GM19238 (cell line): ENCODE data around the gene HRAS.
A peak's percentile ranks its signal among the peaks of the same experiment; 100 is the strongest.

Experiments
- DNase-seq: peaks from one replicate; pipeline ENCODE4 v3.0.0; 2011; ENCODE audit warnings: low spot score; ENCODE audit not compliant: insufficient read length

The HRAS gene

DNA sequence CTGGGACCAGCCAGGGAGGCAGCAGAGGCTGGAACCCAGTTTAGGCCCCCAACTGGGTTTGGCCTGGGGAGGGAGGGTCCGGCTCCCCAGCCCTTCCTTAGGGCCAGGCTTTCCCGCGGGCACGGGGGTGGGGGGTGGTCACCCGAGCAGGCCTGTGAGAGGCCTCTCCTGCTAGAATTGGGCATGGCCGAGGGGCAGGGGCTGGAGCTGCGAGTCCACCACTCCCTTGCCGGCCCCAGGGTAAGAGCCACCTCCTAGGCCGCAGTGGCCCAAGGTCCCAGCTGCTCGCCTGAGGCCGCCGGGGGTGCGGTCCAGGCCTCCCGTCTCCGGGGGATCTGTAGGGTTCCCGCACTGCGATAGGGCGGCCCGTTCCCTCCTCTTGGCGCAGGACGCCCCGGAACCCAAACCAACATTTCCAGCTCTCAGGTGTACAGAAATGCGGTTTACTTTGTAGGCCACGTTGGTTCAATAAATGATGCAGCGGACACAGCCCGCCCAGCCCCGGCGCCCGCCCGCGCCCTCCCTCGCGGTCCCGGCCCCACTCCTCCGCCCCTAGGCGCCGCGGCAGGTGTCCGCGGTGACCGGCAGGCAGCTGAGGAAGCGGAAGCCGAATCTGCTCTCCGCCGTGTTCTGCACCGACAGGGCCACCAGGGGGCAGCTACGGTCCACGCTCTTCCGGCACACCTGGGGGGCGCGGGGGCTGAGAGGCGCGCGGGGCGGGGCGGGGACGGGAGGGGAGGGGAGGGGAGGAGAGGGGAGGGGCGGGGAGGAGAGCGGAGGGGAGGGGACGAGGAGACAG lies 19.3 kb upstream of the HRAS start:
- peak; percentile 85 for DNase-seq

DNA sequence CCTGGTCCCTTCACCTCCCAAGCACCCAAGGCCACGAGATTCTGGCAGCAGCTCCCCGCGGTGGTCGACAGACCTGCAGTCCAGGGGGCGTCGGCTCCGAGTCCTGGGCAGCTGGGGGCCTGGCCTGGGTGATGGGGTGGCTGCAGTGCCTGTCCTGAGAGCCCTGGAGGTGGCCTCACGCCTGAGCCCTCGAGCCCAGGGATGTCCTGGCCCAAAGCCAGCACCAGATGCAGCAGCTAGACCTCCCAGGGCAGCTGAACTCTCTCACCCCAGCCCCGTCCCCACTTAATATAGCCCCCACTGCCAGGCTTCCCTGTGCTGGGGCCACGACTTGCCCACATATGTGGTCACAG lies 18.6 kb upstream of the HRAS start:
- no peak for DNase-seq

DNA sequence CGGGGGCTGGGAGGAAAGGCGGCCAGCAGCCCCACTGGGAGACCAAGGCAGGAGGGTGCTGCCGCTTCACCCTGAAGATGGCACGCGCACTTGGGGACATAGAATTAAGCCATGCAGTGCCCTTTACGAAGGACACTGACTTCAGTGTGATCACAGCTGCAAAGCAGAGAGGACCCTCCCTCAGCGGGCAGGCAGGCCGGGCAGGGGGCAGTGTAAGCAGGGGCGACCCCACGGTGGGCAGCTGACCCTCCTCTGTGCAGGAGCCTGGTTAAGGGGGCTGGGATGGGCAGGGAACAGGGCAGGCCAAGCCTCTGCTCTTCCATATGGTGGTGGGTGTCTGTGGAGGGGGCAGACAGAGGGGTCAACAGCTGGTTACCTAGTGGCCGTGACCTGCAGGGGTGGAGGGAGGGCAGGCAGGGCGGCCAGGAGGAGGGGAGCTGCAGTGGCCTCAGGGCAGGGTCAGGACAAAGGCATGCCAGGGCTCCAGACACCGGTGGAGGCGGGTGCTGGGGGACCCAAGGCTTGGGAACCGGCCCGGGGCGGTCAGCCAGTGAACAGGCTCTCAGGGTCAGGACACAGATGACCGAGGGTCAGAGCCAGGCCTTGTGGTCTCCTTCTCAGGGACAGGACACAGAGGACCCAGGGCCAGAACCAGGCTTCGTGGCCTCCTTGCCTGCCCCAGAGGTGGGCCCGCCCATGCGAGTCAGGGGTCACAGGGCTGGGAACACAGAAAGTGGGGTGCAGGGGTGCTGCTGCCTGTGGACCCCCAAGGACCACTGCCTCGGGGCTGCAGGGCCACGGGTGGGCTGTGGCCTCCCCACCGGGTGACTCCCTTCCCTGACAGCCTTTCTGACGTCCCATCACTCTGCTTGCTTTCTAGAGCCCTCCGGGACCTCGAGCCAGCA lies 18.0 kb upstream of the HRAS start:
- no peak for DNase-seq

DNA sequence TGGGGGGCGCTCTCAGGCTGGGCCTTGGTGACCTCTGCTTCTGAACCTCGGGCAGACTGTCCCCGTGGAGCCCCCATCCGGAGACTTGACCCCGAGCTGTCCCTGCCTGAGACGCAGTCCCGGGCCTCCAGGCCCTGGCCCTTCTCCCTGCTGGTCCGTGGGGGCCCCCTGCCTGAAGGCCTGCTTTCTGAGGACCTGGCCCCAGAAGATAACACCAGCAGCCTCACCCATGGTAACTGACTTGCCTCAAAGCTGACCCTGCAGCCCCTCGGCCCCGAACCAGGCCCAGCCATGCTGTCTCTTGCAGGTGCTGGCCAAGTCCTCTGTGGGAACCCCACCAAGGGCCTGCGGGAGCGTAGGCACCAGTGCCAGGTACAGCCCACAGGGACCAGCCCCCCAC lies 16.2 kb upstream of the HRAS start:
- DNase-seq, result no peak

DNA sequence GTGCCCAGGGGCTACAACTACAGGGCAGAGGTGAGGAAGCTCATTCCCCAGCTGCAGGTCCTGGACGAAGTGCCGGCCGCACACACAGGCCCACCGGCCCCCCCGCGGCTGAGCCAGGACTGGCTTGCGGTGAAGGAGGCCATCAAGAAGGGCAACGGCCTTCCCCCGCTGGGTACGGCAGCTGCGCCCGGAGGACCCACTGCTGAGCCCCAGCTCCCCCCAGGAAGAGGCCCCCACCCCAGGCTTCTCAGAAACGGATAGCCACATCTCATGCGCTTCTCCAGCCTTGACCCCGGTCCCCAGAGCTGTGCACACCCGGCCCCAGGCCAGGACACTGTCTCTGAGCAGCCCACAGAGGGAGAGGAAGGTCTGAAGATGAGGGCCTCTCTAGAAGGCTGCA lies 15.8 kb upstream of the HRAS start:
- DNase-seq, result no peak

DNA sequence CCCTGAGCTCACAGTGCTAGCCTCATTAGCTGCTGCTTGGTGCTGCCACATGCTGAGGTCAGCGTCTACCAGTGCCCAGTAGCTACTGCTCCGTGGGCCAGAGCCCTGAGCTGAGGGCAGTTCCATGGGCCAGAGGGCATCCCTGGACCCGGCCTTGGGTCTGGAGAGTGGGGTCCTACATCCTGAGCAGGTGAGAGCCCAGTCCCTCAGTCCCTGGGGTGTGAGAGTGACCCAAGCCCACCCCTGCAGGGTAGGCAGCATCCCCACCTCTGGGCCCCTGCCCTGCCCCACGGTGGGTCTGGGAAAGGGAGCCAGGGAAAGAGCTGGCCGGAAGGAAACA lies 15.3 kb upstream of the HRAS start:
- DNase-seq, result no peak

DNA sequence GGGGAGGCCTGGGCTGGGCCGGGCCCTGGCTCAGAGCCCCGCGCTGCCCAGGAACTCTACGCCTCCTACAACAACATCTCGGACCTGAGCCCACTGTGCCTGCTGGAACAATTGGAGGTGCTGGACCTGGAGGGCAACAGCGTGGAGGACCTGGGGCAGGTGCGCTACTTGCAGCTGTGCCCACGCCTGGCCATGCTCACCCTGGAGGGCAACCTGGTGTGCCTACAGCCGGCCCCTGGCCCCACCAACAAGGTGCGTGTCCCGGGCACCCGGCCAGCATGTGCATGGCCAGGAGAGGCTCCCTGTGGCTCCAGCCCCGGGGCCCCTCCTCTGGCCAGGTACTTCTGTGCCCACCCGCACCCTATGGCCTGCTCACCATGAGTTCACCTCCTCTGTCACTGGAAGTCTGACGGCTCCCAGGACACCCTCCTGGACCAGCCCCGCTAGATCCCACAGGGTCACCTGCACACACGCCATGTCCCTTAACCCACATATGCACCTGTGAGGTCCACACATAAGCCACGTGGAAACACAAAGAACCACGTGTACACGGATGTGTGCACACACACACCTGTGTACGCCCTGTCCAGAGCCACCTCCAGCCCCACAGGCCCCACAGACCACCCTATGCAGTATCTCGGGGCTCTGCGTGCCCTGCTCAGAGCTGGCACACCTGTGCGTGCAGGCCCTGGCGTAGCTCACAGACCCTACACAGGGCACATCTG lies 14.8 kb upstream of the HRAS start:
- DNase-seq, result no peak

DNA sequence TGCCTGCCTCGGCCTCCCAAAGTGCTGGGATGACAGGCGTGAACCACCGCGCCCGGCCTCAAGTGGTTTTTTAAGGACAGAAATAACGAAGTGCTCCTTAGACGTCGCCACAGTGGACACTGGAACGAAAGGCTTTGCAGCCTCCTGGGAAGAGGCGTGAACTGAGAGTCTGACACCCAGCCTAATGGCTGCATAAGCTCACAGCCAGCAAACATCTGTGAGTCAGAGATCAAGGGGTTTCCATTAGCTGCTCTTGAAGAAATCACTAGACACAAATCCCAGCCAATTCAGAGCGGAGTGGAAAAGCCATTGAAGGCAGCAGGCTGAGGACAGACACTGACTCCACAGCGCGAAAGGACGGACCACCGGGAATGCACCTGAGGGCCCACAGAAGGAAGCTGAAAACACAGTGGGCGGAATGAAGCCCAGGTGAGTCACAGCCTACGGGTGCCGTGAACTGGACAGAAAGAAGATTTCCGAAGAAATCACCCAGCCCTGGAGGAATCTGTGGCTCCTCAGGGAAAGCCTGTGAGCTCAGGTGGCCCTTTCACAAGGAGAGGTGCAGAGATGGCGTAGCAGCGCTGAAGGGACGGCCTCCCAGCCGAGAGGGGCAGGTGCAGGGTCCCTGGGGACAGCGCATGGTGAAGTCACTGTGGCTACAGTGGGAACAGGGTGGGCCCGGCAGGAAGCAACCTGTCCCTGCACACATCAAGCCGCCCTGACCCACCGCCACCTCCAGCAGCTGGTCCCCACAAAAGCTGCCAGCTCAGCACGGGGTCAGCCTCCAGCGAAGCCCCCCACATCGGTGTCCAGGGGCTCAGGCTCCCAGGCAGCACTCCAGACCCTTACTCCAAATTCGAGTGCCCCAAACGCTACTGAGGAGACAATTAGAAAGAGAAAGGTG lies 13.6 kb upstream of the HRAS start:
- no peak for DNase-seq

DNA sequence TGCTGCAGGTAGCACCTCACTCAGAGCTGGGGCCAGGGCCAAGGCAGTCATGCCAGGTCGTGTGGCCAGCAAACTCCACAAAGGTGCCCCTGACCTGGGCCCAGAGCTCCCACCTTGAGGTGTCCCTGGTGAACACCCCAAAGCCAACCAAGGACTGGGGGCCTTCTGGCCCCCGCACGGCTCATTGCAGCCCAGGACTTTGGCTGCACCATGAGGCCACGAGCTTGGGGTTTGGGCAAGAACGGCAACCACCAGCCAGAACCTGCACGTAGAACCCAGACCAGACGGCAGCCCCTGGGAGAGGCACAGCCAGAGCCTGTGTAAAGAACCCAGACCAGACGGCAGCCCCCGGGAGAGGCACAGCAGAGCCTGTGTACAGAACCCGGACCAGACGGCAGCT lies 9.8 kb upstream of the HRAS start:
- no peak for DNase-seq

DNA sequence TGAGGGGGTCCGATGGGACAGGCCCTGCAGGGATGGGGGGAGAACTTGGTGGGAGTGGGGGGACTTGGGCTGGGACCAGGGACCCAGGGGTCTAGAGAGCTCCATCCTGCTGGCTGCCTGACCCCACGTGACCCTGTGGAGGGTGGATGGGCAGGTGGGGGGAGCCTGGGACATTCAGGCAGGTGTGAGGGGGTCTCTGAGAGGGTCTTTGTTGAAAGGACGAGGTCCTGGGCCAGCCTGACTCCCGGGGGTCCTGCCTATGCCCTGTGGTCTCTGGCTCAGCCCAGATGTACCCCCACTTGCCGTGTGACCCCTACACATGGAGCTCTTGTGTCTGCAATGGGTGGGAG lies 9.4 kb upstream of the HRAS start:
- no peak for DNase-seq

DNA sequence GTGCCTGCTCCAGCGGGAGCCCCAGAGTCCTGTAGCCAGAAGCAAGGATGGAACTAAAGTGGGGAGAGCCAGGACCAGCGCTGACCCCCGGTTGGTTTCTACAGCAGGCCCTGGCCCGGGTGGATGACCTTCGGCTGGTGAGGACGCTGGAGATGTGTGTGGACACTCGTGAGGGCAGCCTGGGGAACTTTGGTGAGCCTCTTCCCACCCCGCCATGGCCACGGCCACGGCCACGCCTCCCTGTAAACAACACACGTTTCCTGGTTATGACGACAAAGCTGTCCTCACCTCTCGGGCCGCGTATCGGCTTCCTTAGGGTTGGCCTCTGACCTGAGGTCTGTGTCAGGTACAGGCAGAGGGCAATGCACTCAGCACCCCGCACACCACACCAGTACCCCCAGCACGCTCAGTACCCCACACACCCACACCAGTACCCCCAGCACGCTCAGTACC lies 6.1 kb upstream of the HRAS start:
- DNase-seq, result no peak

DNA sequence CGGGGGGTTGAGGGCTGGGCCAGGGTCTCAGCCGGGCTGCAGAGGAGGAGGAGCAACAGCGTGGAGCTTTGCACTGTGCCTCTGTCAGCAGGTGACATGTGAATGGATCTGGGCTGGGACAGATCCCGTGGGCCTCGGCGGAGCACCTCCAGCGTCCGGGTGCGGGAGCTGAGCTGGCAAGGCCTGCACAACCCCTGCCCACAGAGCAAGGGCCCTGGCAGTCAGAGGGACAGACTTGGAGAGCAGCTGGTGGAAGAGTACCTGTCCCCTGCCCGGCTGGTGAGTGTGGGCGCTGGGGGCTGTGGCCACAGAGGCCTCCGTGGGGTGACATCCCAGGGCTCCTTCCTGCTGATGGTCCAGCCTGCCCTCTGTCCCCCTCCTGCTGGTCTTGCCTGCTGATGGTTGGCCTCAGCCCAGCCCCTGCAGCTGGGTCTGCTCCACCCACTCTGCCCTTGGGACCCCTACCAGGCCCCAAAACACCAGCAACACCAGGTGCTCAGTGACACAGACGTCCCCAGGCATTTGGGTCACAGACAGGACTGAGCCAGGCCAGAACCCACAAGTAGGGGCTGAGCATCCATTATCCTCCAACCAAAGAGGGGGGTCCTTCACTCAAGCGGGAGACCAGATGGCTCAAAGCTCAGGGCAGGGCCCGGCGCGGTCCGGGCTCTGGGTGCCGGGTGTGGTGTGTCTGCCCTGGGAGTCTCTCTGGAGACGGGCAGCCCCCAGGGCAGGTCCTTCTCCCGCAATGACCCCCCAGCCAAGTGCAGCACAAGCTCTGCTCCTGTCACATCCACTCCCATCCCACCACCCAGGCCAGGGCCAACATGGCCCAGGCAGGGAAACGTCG lies 5.4 kb upstream of the HRAS start:
- no peak for DNase-seq

DNA sequence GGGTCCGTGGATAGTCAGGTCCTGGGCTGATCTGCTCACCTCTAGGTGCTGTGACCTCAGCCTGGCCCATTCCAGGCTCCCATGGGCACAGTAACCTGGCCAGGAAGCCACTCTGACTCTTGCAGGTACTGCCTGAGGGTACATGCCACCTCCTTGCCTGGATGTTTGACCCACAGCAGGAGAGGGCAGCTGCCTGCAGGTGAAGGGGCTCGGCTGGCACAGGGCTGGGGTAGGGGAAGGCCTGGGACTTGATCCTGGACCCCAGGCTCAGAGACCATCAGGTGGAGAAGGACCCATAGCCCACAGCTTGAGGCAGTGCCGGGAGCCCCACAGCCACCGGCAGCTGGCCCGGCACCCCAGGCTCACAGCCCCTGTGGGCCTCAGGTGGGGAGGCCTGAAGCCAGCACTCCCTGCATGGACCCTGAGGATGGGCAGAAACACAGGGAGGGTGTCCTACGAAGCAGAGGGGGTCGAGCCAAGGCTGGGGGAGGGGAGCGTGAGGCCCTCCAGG lies 4.7 kb upstream of the HRAS start:
- no peak for DNase-seq

DNA sequence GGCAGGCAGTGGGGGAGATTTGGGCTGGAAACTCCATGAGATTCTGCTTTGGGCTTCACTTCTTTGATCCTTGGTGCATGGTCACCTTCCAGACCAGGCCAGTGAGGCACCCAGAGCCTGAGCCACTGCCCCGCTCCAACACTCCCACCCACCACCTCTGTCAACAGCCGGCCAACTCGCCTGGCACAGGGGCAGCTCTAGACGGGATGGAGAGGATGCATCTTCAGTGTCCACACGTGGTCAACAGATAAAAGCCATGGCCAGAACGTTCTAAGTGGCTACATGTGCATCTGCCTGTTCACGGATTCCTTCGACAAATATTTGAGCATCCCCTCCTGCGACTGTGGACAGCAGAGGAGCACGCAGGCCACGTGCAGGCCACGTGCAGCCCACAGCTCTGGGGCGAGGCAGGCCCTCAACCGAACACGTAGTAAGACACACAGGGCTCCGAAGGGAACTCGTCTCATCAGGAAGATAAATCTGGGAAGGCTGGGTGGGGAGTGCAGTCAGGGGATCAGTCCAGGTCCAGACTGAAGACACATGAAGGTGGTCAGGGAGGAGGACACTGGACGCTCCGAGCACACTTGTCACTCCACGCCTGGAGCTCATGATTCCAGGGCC lies 3.2 kb upstream of the HRAS start:
- no peak for DNase-seq

DNA sequence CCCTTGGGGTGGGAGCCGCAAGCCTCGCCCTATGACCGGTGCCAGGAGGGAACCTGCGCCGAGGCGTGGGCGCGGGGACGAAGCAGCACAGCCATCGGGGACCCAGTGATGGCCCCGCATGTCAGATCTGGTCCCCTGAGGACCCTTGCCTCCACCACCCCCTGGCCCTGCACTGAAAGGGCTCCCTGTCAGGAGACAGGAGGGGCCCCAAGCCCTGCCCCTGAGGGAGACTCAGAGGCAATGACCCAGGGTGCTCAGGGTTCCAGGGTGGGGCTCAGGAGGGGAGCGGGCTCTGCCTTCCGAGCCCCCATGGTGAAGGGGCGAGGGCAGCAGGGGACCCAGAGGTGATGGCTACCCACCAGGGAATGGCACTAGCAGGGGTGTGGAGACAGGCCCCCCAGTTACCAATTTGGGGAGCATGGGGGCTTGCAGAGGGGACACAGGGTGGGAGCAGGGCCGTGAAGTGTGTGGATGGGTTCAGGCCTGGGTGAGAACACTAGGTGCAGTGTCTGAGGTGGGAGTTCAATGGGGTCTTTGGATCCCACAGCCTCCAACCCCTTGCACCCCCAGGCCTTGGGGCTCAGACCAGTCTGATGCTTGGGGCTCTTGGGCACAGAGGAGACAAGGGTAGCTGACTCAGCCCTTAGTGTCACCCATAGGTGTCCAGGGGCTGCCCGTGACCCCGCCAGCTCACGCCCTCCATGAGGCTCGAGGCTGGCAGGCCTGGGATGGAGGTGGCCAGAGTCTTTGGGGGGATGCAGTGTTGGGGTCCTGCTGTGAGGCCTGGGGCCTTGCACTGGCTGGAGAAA lies 2.5 kb upstream of the HRAS start:
- no peak for DNase-seq

DNA sequence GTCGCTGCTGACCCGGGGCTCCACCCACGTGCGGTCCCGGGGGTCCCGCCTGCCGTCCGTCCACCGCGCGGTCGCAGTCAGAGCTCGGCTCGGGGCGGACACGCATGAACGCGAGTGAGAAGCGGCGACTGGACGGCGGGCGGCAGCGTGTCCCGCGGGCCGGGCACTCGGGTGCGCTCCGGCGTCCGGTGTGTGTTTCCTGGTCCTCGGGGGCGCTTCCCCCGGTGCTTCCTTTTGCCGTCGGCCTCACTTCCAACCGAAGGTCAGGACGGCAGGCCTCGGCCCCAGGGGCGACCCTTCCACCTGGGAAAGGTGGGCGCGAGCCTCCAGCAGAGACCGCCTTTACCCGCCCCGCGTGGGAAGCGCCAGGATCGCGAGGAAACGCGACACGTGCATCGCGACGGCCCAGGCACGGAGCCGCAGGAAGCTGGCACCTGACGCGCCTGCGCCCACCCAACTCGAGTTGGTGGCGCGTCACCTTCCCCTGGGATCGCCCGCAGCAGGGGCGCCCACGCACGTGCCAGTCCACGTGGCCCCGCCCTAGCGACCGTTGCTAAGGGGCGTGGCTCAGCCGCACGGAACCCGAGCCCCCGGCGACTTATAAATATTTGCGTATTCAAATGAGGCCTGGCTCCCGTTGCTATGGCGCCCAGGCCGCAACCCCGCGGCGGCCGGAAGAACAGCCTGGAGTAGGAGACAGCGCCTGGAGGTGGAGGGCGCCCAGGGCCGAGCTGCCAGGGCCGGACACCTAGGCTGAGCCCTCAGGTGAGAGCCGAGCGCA lies 1.7 kb upstream of the HRAS start, which contains the start of gene LRRC56:
TSS of gene LRRC56 (plus strand) at position 687 of the 781 bp plus-strand sequence. CDS start 3,158 bp downstream, outside the sequence.
- DNase-seq, result peak; percentile 99

DNA sequence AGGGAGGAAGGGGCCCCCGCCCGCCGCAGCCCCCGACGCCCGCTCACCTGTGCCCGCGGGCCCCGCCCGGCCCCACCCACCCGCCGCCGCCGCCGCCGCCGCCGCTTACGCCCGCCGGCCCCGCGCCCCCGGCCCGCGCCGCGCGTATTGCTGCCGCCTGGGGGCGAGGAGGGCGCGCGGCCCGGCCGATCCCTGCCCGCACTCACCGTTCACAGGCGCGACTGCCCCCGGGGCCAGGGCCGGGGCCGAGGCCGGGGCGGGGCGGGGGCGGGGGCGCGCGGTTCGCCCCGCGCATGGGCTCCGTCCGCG lies 212 bp downstream of the HRAS start:
- no peak for DNase-seq
